ENCODE data around the gene PAQR8.

The PAQR8 gene

GRCh38 chr6:52361945-52362442 lies at the start of gene PAQR8:
Gene PAQR8 (plus strand): TSS chr6:52362151. CDS start chr6:52403214, 41,063 bp downstream.
- DNase-seq = peak; percentile 1

- no peak for DNase-seq
Measured at GRCh38 chr6:52312461-52312860, 49.5 kb upstream of the PAQR8 start.

- DNase-seq = no peak
Measured at GRCh38 chr6:52314752-52315151, 47.2 kb upstream of the PAQR8 start.

- no peak for DNase-seq
Measured at GRCh38 chr6:52317211-52317610, 44.7 kb upstream of the PAQR8 start.

- no peak for DNase-seq
Measured at GRCh38 chr6:52317841-52318581, 43.9 kb upstream of the PAQR8 start.

GRCh38 chr6:52324189-52324588 lies 37.8 kb upstream of the PAQR8 start:
- DNase-seq = no peak

- DNase-seq = no peak
Measured at GRCh38 chr6:52325695-52326471, 36.1 kb upstream of the PAQR8 start.

GRCh38 chr6:52326540-52327364 lies 35.2 kb upstream of the PAQR8 start:
- DNase-seq = no peak

- DNase-seq = no peak
Measured at GRCh38 chr6:52328303-52328662, 33.7 kb upstream of the PAQR8 start.

GRCh38 chr6:52328729-52329128 lies 33.2 kb upstream of the PAQR8 start:
- DNase-seq = no peak

- no peak for DNase-seq
Measured at GRCh38 chr6:52330470-52330869, 31.5 kb upstream of the PAQR8 start.

GRCh38 chr6:52331793-52332457 lies 30.0 kb upstream of the PAQR8 start:
- DNase-seq = no peak

- DNase-seq = no peak
Measured at GRCh38 chr6:52333840-52334200, 28.1 kb upstream of the PAQR8 start.

GRCh38 chr6:52335576-52335975 lies 26.4 kb upstream of the PAQR8 start:
- DNase-seq = no peak

GRCh38 chr6:52336919-52337561 lies 24.9 kb upstream of the PAQR8 start:
- DNase-seq = no peak

- DNase-seq = no peak
Measured at GRCh38 chr6:52337633-52338290, 24.2 kb upstream of the PAQR8 start.

GRCh38 chr6:52340603-52340880 lies 21.4 kb upstream of the PAQR8 start:
- DNase-seq = no peak

- no peak for DNase-seq
Measured at GRCh38 chr6:52341561-52342260, 20.2 kb upstream of the PAQR8 start.

GRCh38 chr6:52345311-52345710 lies 16.6 kb upstream of the PAQR8 start:
- DNase-seq = no peak

- no peak for DNase-seq
Measured at GRCh38 chr6:52346503-52346902, 15.4 kb upstream of the PAQR8 start.

- DNase-seq = no peak
Measured at GRCh38 chr6:52347818-52348217, 14.1 kb upstream of the PAQR8 start.
